K562 (cell line): Measurements from ENCODE around the gene BCL2L1. TPM values are rescaled to one million over a fixed set of nuclear protein-coding genes. Genes with fewer than 3 reads are reported as not detected.
A peak's percentile ranks its signal among the peaks of the same experiment; 100 is the strongest.

Experiments
- ATAC-seq: fragments of 200-7000 bp; cut with Tn5 transposase; 3 replicates; pipeline ENCODE4 v1.9.1; 2020; ENCODE audit warnings: moderate library complexity
- BruUV-seq: library from RNA; stranded (reverse); fragments of 400-500 nt; replicated peaks from 2 replicates; lab custom pipeline; 2021; lab: Mats Ljungman, UMichigan
- CTCF ChIA-PET: fragments of 300-600 bp; formaldehyde crosslinking; extraction: SDS; loops from one replicate; lab custom pipeline; 2021; ENCODE audit warnings: low intra/inter-chr PET ratio; lab: Yijun Ruan, JAX
- POLR2A ChIA-PET: fragments of 300-600, 350-650 bp; sonication (Branson Sonifier 250); formaldehyde crosslinking; extraction: SDS; loops from one replicate; lab custom pipeline; 2021; ENCODE audit warnings: antibody characterized with exemption, inconsistent platforms; lab: Yijun Ruan, JAX
- DNase-seq, 4 experiments: peaks; one replicate each; pipeline versions ENCODE4 v3.0.0 to v3.0.0-alpha.2; 2011 to 2018; ENCODE audit warnings: low spot score in 3 of 4, mixed read lengths in 3 of 4; ENCODE audit errors: extremely low read depth in 1 of 4
- FAIRE-seq: peaks from 2 replicates; lab custom pipeline; 2011; peaks lifted over from hg19 to GRCh38; lab: Jason Lieb, UNC
- H2AFZ ChIP-seq: 2 replicates; pipeline ENCODE4 v1.6.0; 2011; ENCODE audit warnings: low read depth, low read length, control low read depth, inconsistent platforms
- H3K27ac ChIP-seq: fragments of 200-600 bp; 3 replicates; pipeline ENCODE4 v1.8.0; 2011; ENCODE audit warnings: low read depth, mild to moderate bottlenecking, control low read depth, inconsistent platforms, low read length, moderate library complexity, mixed read lengths; ENCODE audit errors: extremely low read depth
- H3K27me3 ChIP-seq, 2 experiments: fragments of 300-600 bp in 1 of 2; 2 replicates in 1 of 2; 3 replicates in 1 of 2; pipeline versions ENCODE4 v1.6.0 to v1.8.0; 2011; ENCODE audit warnings: inconsistent platforms in 2 of 2, low read length in 2 of 2, mild to moderate bottlenecking in 1 of 2, mixed read lengths in 1 of 2, moderate library complexity in 1 of 2; ENCODE audit not compliant: control insufficient read depth in 2 of 2, insufficient read depth in 2 of 2
- H3K36me3 ChIP-seq: fragments of 300-600 bp; 3 replicates; pipeline ENCODE4 v1.8.0; 2011; ENCODE audit warnings: mild to moderate bottlenecking, low read length, inconsistent platforms; ENCODE audit not compliant: control insufficient read depth, insufficient read depth
- H3K4me1 ChIP-seq, 2 experiments: fragments of 200-600 bp in 1 of 2; replicated peaks in 1 of 2; 2 replicates in 1 of 2; 3 replicates in 1 of 2; pipeline versions ENCODE4 v1.5.1 to v1.8.0; 2011; ENCODE audit warnings: inconsistent platforms in 2 of 2, low read length in 2 of 2, mild to moderate bottlenecking in 1 of 2, mixed read lengths in 1 of 2, moderate library complexity in 1 of 2; ENCODE audit not compliant: control insufficient read depth in 2 of 2, insufficient read depth in 2 of 2
- H3K4me2 ChIP-seq: 2 replicates; pipeline ENCODE4 v1.6.1; 2011; ENCODE audit warnings: low read length, control low read depth, inconsistent platforms, mixed read lengths; ENCODE audit not compliant: insufficient read depth
- H3K4me3 ChIP-seq: fragments of 200-600 bp; sonication (generic), shearing (Covaris generic); 2 replicates; pipeline ENCODE4 v1.5.1; 2016; ENCODE audit warnings: control low read depth, inconsistent platforms
- H3K79me2 ChIP-seq: fragments of 200-600 bp; 3 replicates; pipeline ENCODE4 v1.8.0; 2011; ENCODE audit warnings: low read length, inconsistent platforms; ENCODE audit not compliant: control insufficient read depth, insufficient read depth
- H3K9ac ChIP-seq, 2 experiments: 2 replicates each; pipeline versions ENCODE4 v1.6.0 to v1.6.1; 2011; ENCODE audit warnings: low read depth in 2 of 2, low read length in 2 of 2, control low read depth in 1 of 2, inconsistent platforms in 1 of 2, mild to moderate bottlenecking in 1 of 2, mixed read lengths in 1 of 2; ENCODE audit not compliant: insufficient read depth in 1 of 2
- H3K9me1 ChIP-seq: one replicate; pipeline ENCODE4 v1.6.0; 2011; ENCODE audit warnings: inconsistent platforms, mild to moderate bottlenecking, low read length, moderate library complexity; ENCODE audit not compliant: control insufficient read depth, insufficient read depth
- H3K9me3 ChIP-seq: replicated peaks from 2 replicates; pipeline ENCODE4 v1.5.1; 2011; ENCODE audit warnings: low read depth, low read length, inconsistent platforms; ENCODE audit not compliant: control insufficient read depth, insufficient read depth
- H4K20me1 ChIP-seq: replicated peaks from 2 replicates; pipeline ENCODE4 v1.6.1; 2011; ENCODE audit warnings: low read length, inconsistent platforms, mixed read lengths; ENCODE audit not compliant: control insufficient read depth, insufficient read depth
- ARID1B ChIP-seq: fragments of 450-650 bp; IDR thresholded peaks from 2 replicates; pipeline ENCODE4 v1.6.1; 2016; ENCODE audit warnings: antibody characterized with exemption, mild to moderate bottlenecking, inconsistent platforms
- ATF1 ChIP-seq, 2 experiments: fragments of 450-650 bp in 1 of 2; IDR thresholded peaks; 2 replicates each; pipeline ENCODE4 v1.6.1; 2016; ENCODE audit warnings: missing compliant biosample characterization in 1 of 2, missing genetic modification characterization in 1 of 2
- CTBP1 ChIP-seq: fragments of 450-650 bp; IDR thresholded peaks from 2 replicates; pipeline ENCODE4 v1.6.1; 2016; ENCODE audit warnings: borderline replicate concordance
- GABPB2 ChIP-seq: fragments of 250-450 bp; sonication (Bioruptor Pico); conservative IDR thresholded peaks from 2 replicates; pipeline ENCODE4 v1.5.1; 2021; ENCODE audit warnings: mild to moderate bottlenecking
- NRF1 ChIP-seq, 2 experiments: fragments of 450-650 bp; IDR thresholded peaks in 1 of 2; conservative IDR thresholded peaks in 1 of 2; 2 replicates each; pipeline ENCODE4 v1.6.1; 2014; ENCODE audit warnings: mild to moderate bottlenecking in 2 of 2
- PHB ChIP-seq: fragments of 250-450 bp; sonication (Bioruptor Pico); IDR thresholded peaks from 2 replicates; pipeline ENCODE4 v1.5.0; 2021
- SAFB2 ChIP-seq: fragments of 200-400 bp; formaldehyde crosslinking; IDR thresholded peaks from 2 replicates; pipeline ENCODE4 v1.6.1; 2018; ENCODE audit warnings: borderline replicate concordance, low read length, low read depth, moderate library complexity; ENCODE audit not compliant: severe bottlenecking
- TCFL5 ChIP-seq: fragments of 250-450 bp; sonication (Bioruptor Pico); conservative IDR thresholded peaks from 2 replicates; pipeline ENCODE4 v1.6.1; 2021; ENCODE audit warnings: mild to moderate bottlenecking, moderate library complexity, matching md5 sums
- ZNF274 ChIP-seq: IDR thresholded peaks from 2 replicates; pipeline ENCODE4 v1.6.1; 2011; ENCODE audit warnings: low read depth, mild to moderate bottlenecking, low read length, moderate library complexity, borderline replicate concordance
- ZNF444 ChIP-seq: fragments of 250-450 bp; sonication (Bioruptor Pico); IDR thresholded peaks from 2 replicates; pipeline ENCODE4 v1.4.0; 2020; ENCODE audit warnings: mild to moderate bottlenecking, moderate library complexity
- ZZZ3 ChIP-seq: fragments of 450-650 bp; IDR thresholded peaks from 2 replicates; pipeline ENCODE4 v1.6.1; 2016; ENCODE audit warnings: antibody characterized with exemption, mild to moderate bottlenecking, moderate library complexity
- WGBS: fragments of 100-300 bp; shearing (Covaris generic); methylation state at CpG from one replicate; pipeline ENCODE4 v1.1.6; 2016; ENCODE audit warnings: low coverage, mixed read lengths; ENCODE audit not compliant: insufficient coverage; ENCODE audit errors: missing lambda C conversion rate; 5-methylcytosine and 5-hydroxymethylcytosine counted together
- in situ Hi-C: fragments of 300-500 bp; cut with MboI; formaldehyde crosslinking; loops from 4 replicates; pipeline ENCODE4 v1.15.0; 2018; ENCODE audit warnings: inconsistent platforms, mixed read lengths
- intact Hi-C: fragments of 100-400 bp; cut with micrococcal nuclease; formaldehyde crosslinking; loops from 2 replicates; pipeline ENCODE4 v1.14.2; 2022
- polyA plus RNA-seq, 8 experiments: library from polyadenylated mRNA; depleted of rRNA in 4 of 8; stranded (reverse) in 5 of 8; unstranded in 3 of 8; fragments of >200 nt; fragmentation: Nextera tagmentation in 2 of 8; fragmentation: Illumina TruSeq in 1 of 8; extraction: Ambion mirVana in 2 of 8; extraction: Trizol in 1 of 8; gene quantifications; 2 replicates each; pipeline versions ENCODE4 v1.2.1 to v1.2.3, GENCODE V29; 2011 to 2014; ENCODE audit warnings: inconsistent platforms in 1 of 8, missing spikeins in 1 of 8
- total RNA-seq, 7 experiments: library from RNA; depleted of rRNA in 6 of 7; stranded (reverse); fragments of >200 nt in 6 of 7; fragmentation: Illumina TruSeq in 2 of 7; extraction: Trizol in 2 of 7; gene quantifications; 2 replicates each; pipeline versions ENCODE4 v1.2.1 to v1.2.3, GENCODE V29; 2011 to 2021; ENCODE audit warnings: low replicate concordance in 1 of 7
- TF ChIP-seq, protein P1 (sequence below): sonication (generic); formaldehyde crosslinking; IDR thresholded peaks from 2 replicates; pipeline ENCODE4 v1.8.0; 2022; ENCODE audit warnings: mild to moderate bottlenecking, low read depth, missing genetic modification reagents
- TF ChIP-seq, protein P2 (sequence below): fragments of 250-450 bp; sonication (Bioruptor Pico); IDR thresholded peaks from 2 replicates; pipeline ENCODE4 v1.5.0; 2020; ENCODE audit warnings: mild to moderate bottlenecking
- TF ChIP-seq, protein P3 (sequence below): sonication (generic); formaldehyde crosslinking; IDR thresholded peaks from 2 replicates; pipeline ENCODE4 v1.8.0; 2022; ENCODE audit warnings: missing genetic modification reagents, mild to moderate bottlenecking, moderate library complexity, borderline replicate concordance
- TF ChIP-seq, protein P4 (sequence below): fragments of 250-450 bp; sonication (Bioruptor Pico); IDR thresholded peaks from 2 replicates; pipeline ENCODE4 v1.5.0; 2021
- TF ChIP-seq, protein P5 (sequence below): fragments of 200-800 bp; sonication (Bioruptor generic); IDR thresholded peaks from 2 replicates; pipeline ENCODE4 v1.6.1; 2017; ENCODE audit warnings: missing genetic modification characterization, missing compliant biosample characterization

BCL2L1 gene
- total and polyA plus RNA-seq, 9 of the 15 experiments (the other 6 are each of a cell fraction or from before 2014, with no cell fraction given): 3.3 to 182 (median 120) TPM

DNA sequence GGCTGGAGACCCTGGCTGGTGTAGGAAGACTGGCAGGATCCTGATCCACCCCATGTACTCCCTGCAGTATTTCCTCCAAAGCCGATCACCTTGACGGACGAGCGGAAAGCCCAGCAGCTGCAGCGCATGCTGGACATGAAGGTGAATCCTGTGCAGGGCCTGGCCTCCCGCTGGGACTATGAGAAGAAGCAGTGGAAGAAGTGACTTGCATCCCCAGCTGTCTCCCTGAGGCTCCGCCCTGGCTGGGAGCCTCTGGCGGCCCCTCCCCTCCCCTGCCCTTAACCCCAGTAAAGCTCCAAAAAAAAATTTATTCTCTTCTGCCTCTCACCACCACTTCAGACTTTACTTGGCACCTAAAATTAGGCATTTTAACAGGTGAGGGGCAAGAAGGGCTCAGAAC is 78.0 kb downstream of the BCL2L1 start:
- CTCF ChIA-PET: no interaction called here
- in situ Hi-C loops: no loop called here
- no peaks in the 10 kb centered on the region for H3K9me3 ChIP-seq
- WGBS: 24% methylated on average over 6 of the region's 8 CpGs
- FAIRE-seq: peak; percentile 56
- no peaks in the 10 kb centered on the region for H3K9me1 ChIP-seq
- peaks cover 8 to 9% of the 10 kb centered on the region in 2 experiments for H3K4me1 ChIP-seq
- no peak overlapping the region for H3K27ac ChIP-seq
- DNase-seq: peak; percentile 65 to 77 (median 70)
- H3K27me3 ChIP-seq: no peaks in the 10 kb centered on the region
- H3K4me2 ChIP-seq: peak overlapping the region; percentile 4; the same call in 1 of the 2 replicates
- ATAC-seq: peak; percentile 95
- POLR2A ChIA-PET: interaction anchor here (0.6 to 2.1 kb wide), 5 partner anchors 8 to 40 kb away, joined by 3 to 7 read pairs (median 3); partner anchors contain the start of gene ID1
- no peaks in the 10 kb centered on the region for H4K20me1 ChIP-seq
- H2AFZ ChIP-seq: peak overlapping the region; percentile 26; the same call in 1 of the 2 replicates
- peak overlapping the region in 1 of 2 experiments; percentile 66; a peak in 2 of 4 replicates for H3K9ac ChIP-seq
- TF ChIP-seq, protein P1, sequence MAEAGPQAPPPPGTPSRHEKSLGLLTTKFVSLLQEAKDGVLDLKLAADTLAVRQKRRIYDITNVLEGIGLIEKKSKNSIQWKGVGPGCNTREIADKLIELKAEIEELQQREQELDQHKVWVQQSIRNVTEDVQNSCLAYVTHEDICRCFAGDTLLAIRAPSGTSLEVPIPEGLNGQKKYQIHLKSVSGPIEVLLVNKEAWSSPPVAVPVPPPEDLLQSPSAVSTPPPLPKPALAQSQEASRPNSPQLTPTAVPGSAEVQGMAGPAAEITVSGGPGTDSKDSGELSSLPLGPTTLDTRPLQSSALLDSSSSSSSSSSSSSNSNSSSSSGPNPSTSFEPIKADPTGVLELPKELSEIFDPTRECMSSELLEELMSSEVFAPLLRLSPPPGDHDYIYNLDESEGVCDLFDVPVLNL: no peak
- TF ChIP-seq, protein P2, sequence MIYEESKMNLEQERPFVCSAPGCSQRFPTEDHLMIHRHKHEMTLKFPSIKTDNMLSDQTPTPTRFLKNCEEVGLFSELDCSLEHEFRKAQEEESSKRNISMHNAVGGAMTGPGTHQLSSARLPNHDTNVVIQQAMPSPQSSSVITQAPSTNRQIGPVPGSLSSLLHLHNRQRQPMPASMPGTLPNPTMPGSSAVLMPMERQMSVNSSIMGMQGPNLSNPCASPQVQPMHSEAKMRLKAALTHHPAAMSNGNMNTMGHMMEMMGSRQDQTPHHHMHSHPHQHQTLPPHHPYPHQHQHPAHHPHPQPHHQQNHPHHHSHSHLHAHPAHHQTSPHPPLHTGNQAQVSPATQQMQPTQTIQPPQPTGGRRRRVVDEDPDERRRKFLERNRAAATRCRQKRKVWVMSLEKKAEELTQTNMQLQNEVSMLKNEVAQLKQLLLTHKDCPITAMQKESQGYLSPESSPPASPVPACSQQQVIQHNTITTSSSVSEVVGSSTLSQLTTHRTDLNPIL (CRISPR knock-in tag): no peak
- TF ChIP-seq ZZZ3 (no peak), PHB (CRISPR knock-in tag) (no peak), ARID1B (no peak), TCFL5 (CRISPR knock-in tag) (no peak), SAFB2 (no peak), NRF1 (conservative IDR thresholded peaks at IDR 0.05 in 1 of 2, IDR thresholded peaks at IDR 0.05 in 1 of 2) (peak in 1 of 2 experiments; percentile 15; a peak in 1 of 4 replicates), ZNF444 (CRISPR knock-in tag) (no peak), ZNF274 (no peak), ATF1 (CRISPR knock-in tag; IDR thresholded peaks at IDR 0.05) (no peak), ATF1 (tag; IDR thresholded peaks at IDR 0.05) (0 out of 2 replicates have a peak, but pooled peaks have one; percentile 8), GABPB2 (CRISPR knock-in tag) (no peak), CTBP1 (0 out of 2 replicates have a peak, but pooled peaks have one; percentile 23)
- TF ChIP-seq, protein P3, sequence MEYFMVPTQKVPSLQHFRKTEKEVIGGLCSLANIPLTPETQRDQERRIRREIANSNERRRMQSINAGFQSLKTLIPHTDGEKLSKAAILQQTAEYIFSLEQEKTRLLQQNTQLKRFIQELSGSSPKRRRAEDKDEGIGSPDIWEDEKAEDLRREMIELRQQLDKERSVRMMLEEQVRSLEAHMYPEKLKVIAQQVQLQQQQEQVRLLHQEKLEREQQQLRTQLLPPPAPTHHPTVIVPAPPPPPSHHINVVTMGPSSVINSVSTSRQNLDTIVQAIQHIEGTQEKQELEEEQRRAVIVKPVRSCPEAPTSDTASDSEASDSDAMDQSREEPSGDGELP (CRISPR knock-in tag): peak; percentile 77; the same call in 1 of the 2 replicates
- TF ChIP-seq, protein P4, sequence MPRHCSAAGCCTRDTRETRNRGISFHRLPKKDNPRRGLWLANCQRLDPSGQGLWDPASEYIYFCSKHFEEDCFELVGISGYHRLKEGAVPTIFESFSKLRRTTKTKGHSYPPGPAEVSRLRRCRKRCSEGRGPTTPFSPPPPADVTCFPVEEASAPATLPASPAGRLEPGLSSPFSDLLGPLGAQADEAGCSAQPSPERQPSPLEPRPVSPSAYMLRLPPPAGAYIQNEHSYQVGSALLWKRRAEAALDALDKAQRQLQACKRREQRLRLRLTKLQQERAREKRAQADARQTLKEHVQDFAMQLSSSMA: no peak
- TF ChIP-seq, protein P5, sequence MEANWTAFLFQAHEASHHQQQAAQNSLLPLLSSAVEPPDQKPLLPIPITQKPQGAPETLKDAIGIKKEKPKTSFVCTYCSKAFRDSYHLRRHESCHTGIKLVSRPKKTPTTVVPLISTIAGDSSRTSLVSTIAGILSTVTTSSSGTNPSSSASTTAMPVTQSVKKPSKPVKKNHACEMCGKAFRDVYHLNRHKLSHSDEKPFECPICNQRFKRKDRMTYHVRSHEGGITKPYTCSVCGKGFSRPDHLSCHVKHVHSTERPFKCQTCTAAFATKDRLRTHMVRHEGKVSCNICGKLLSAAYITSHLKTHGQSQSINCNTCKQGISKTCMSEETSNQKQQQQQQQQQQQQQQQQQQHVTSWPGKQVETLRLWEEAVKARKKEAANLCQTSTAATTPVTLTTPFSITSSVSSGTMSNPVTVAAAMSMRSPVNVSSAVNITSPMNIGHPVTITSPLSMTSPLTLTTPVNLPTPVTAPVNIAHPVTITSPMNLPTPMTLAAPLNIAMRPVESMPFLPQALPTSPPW (CRISPR knock-in tag): peak; percentile 26; the same call in 1 of the 2 replicates
- H3K36me3 ChIP-seq: no peaks in the 10 kb centered on the region
- no TSS peak for BruUV-seq
- no peaks in the 10 kb centered on the region for H3K79me2 ChIP-seq
- intact Hi-C loops: no loop called here
- no peak overlapping the region for H3K4me3 ChIP-seq
